SK-N-SH (cell line): ENCODE measurements around the gene DCST1. TPM values are rescaled to one million over a fixed set of nuclear protein-coding genes. Genes with fewer than 3 reads are reported as not detected.

Source experiments
- CTCF ChIA-PET: fragments of 300-600, 350-600 bp; formaldehyde crosslinking; extraction: SDS; loops from one replicate; lab custom pipeline; 2021; lab: Yijun Ruan, JAX
- POLR2A ChIA-PET: fragments of 350-600 bp; sonication (Branson Sonifier 250); formaldehyde crosslinking; extraction: SDS; loops from one replicate; lab custom pipeline; 2020; ENCODE audit warnings: antibody characterized with exemption, inconsistent platforms; lab: Yijun Ruan, JAX
- DNase-seq: peaks from one replicate; pipeline ENCODE4 v3.0.0; 2012
- H2AFZ ChIP-seq: fragments of 200-600 bp; sonication (generic); 2 replicates; pipeline ENCODE4 v1.8.1; 2016; ENCODE audit warnings: antibody characterized with exemption, mild to moderate bottlenecking, low read depth
- H3F3A ChIP-seq: fragments of 200-600 bp; sonication (generic); replicated peaks from 2 replicates; pipeline ENCODE3; 2016; ENCODE audit warnings: antibody characterized with exemption, mild to moderate bottlenecking; ENCODE audit not compliant: insufficient read depth
- H3K27ac ChIP-seq, 2 experiments: fragments of 200-500 bp in 1 of 2; fragments of 200-600 bp in 1 of 2; sonication (Bioruptor generic) in 1 of 2; sonication (generic), shearing (Covaris generic) in 1 of 2; 2 replicates each; pipeline versions ENCODE4 v1.5.1 to v1.6.1; 2014 to 2016; ENCODE audit warnings: low read depth in 2 of 2, inconsistent platforms in 1 of 2, low read length in 1 of 2, mild to moderate bottlenecking in 1 of 2, mixed read lengths in 1 of 2
- H3K27me3 ChIP-seq: fragments of 200-600 bp; sonication (generic), shearing (Covaris generic); 2 replicates; pipeline ENCODE4 v1.6.1; 2016; ENCODE audit warnings: mixed run types; ENCODE audit not compliant: insufficient read depth
- H3K36me3 ChIP-seq, 2 experiments: fragments of 200-500 bp in 1 of 2; fragments of 200-600 bp in 1 of 2; sonication (Bioruptor generic) in 1 of 2; sonication (generic) in 1 of 2; replicated peaks in 1 of 2; 2 replicates each; pipeline versions ENCODE3 to v1.5.1; 2014 to 2016; ENCODE audit warnings: low read length in 1 of 2, mild to moderate bottlenecking in 1 of 2; ENCODE audit not compliant: insufficient read depth in 2 of 2, control insufficient read depth in 1 of 2
- H3K4me1 ChIP-seq, 2 experiments: fragments of 200-500 bp in 1 of 2; fragments of 200-600 bp in 1 of 2; sonication (Bioruptor generic) in 1 of 2; sonication (generic), shearing (Covaris generic) in 1 of 2; 2 replicates each; pipeline versions ENCODE4 v1.5.1 to v1.6.1; 2014 to 2016; ENCODE audit warnings: low read depth in 1 of 2, low read length in 1 of 2, mixed run types in 1 of 2; ENCODE audit not compliant: insufficient read depth in 2 of 2, control insufficient read depth in 1 of 2
- H3K4me2 ChIP-seq: fragments of 200-600 bp; sonication (generic), shearing (Covaris generic); 2 replicates; pipeline ENCODE4 v1.6.1; 2017; ENCODE audit warnings: mixed run types
- H3K4me3 ChIP-seq, 2 experiments: fragments of 200-500 bp in 1 of 2; fragments of 200-600 bp in 1 of 2; sonication (Bioruptor generic) in 1 of 2; sonication (generic), shearing (Covaris generic) in 1 of 2; 2 replicates each; pipeline versions ENCODE4 v1.5.1 to v1.8.1; 2014 to 2016; ENCODE audit warnings: low read depth in 2 of 2, inconsistent platforms in 1 of 2, low read length in 1 of 2, mild to moderate bottlenecking in 1 of 2, mixed read lengths in 1 of 2, moderate library complexity in 1 of 2
- H3K79me2 ChIP-seq: fragments of 200-600 bp; sonication (generic); 2 replicates; pipeline ENCODE4 v1.8.1; 2017; ENCODE audit warnings: mild to moderate bottlenecking; ENCODE audit not compliant: insufficient read depth
- H3K9ac ChIP-seq: fragments of 200-600 bp; sonication (generic); 2 replicates; pipeline ENCODE4 v1.6.1; 2017; ENCODE audit warnings: mixed run types
- H3K9me2 ChIP-seq: fragments of 200-600 bp; sonication (generic); 2 replicates; pipeline ENCODE4 v1.6.1; 2017; ENCODE audit warnings: mixed run types
- H3K9me3 ChIP-seq: fragments of 200-600 bp; sonication (generic); 2 replicates; pipeline ENCODE4 v1.6.1; 2017; ENCODE audit warnings: mixed run types, mild to moderate bottlenecking, moderate library complexity
- H4K20me1 ChIP-seq: fragments of 200-600 bp; sonication (generic); 2 replicates; pipeline ENCODE4 v1.6.1; 2017; ENCODE audit warnings: mild to moderate bottlenecking, mixed run types; ENCODE audit not compliant: insufficient read depth
- CHD2 ChIP-seq: fragments of 150-350 bp; IDR thresholded peaks from 2 replicates; pipeline ENCODE4 v1.6.1; 2018; ENCODE audit warnings: low read length; ENCODE audit not compliant: partially characterized antibody
- CTCF ChIP-seq: fragments of 200-600 bp; sonication (generic); IDR thresholded peaks from 2 replicates; pipeline ENCODE4 v1.6.1; 2017; ENCODE audit warnings: antibody characterized with exemption, mild to moderate bottlenecking, moderate library complexity
- ELF1 ChIP-seq: IDR thresholded peaks from 2 replicates; pipeline ENCODE4 v1.4.0; 2012
- FOXM1 ChIP-seq: IDR thresholded peaks from 2 replicates; pipeline ENCODE4 v1.4.0; 2012; ENCODE audit warnings: low read depth, mild to moderate bottlenecking
- JUND ChIP-seq: IDR thresholded peaks from 2 replicates; pipeline ENCODE4 v1.4.0; 2012
- MEF2A ChIP-seq: IDR thresholded peaks from 2 replicates; pipeline ENCODE4 v1.4.0; 2012; ENCODE audit warnings: low read depth, borderline replicate concordance
- NRF1 ChIP-seq: IDR thresholded peaks from 2 replicates; pipeline ENCODE4 v1.6.1; 2012; ENCODE audit warnings: low read depth, mild to moderate bottlenecking, low read length
- RAD21 ChIP-seq: IDR thresholded peaks from 2 replicates; pipeline ENCODE4 v1.6.1; 2012; ENCODE audit warnings: mild to moderate bottlenecking, low read length
- RXRA ChIP-seq: IDR thresholded peaks from 2 replicates; pipeline ENCODE4 v1.4.0; 2012; ENCODE audit warnings: low read depth, mild to moderate bottlenecking, borderline replicate concordance
- SIN3A ChIP-seq: IDR thresholded peaks from 2 replicates; pipeline ENCODE4 v1.6.1; 2012; ENCODE audit warnings: low read depth, mild to moderate bottlenecking, low read length, moderate library complexity, borderline replicate concordance
- TAF1 ChIP-seq: IDR thresholded peaks from 2 replicates; pipeline ENCODE4 v1.6.1; 2012; ENCODE audit warnings: low read depth, mild to moderate bottlenecking, low read length, moderate library complexity, borderline replicate concordance
- WGBS: methylation state at CpG from one replicate; pipeline ENCODE4 v1.1.6; 2017; ENCODE audit warnings: low lambda C conversion rate; 5-methylcytosine and 5-hydroxymethylcytosine counted together
- polyA plus RNA-seq, 3 experiments: library from polyadenylated mRNA; depleted of rRNA; stranded (reverse); fragments of >200 nt; gene quantifications; 2 replicates each; pipeline ENCODE4 v1.2.3, GENCODE V29; 2012
- TF ChIP-seq, protein P1 (sequence below): IDR thresholded peaks from 2 replicates; pipeline ENCODE4 v1.4.0; 2012; ENCODE audit warnings: low read depth, borderline replicate concordance
- TF ChIP-seq, protein P2 (sequence below): IDR thresholded peaks from 2 replicates; pipeline ENCODE4 v1.6.1; 2012; ENCODE audit warnings: mild to moderate bottlenecking, low read depth, low read length, moderate library complexity
- TF ChIP-seq, protein P3 (sequence below): fragments of 150-350 bp; IDR thresholded peaks from 2 replicates; pipeline ENCODE4 v1.6.1; 2017; ENCODE audit warnings: antibody characterized with exemption, low read length, low read depth, borderline replicate concordance

The DCST1 gene
- polyA plus RNA-seq, 1 of the 3 experiments (the other 2 are of a cell fraction): not detected

GRCh38 chr1:155001675-155002463, 31.8 kb upstream of the DCST1 start (continued):
- TF ChIP-seq, protein P1, sequence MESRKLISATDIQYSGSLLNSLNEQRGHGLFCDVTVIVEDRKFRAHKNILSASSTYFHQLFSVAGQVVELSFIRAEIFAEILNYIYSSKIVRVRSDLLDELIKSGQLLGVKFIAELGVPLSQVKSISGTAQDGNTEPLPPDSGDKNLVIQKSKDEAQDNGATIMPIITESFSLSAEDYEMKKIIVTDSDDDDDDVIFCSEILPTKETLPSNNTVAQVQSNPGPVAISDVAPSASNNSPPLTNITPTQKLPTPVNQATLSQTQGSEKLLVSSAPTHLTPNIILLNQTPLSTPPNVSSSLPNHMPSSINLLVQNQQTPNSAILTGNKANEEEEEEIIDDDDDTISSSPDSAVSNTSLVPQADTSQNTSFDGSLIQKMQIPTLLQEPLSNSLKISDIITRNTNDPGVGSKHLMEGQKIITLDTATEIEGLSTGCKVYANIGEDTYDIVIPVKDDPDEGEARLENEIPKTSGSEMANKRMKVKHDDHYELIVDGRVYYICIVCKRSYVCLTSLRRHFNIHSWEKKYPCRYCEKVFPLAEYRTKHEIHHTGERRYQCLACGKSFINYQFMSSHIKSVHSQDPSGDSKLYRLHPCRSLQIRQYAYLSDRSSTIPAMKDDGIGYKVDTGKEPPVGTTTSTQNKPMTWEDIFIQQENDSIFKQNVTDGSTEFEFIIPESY: no peak
- no peak for TF ChIP-seq MEF2A
- TF ChIP-seq RXRA: no peak
- TF ChIP-seq TAF1: peak; percentile 50; the same call in 1 of the 2 replicates
- TF ChIP-seq NRF1: no peak
- peak; percentile 69 for TF ChIP-seq CTCF
- TF ChIP-seq FOXM1: no peak
- peak; percentile 21; the same call in 1 of the 2 replicates for TF ChIP-seq SIN3A

- POLR2A ChIA-PET: no interaction called here
- H3K27me3 ChIP-seq: no peaks in the 10 kb centered on the region
- H3K79me2 ChIP-seq: peaks cover 37% of the 10 kb centered on the region
- peaks cover 27% of the 10 kb centered on the region for H3F3A ChIP-seq
- H3K9me3 ChIP-seq: no peaks in the 10 kb centered on the region
- DNase-seq: no peak
- peaks cover 0 to 5% of the 10 kb centered on the region in 2 experiments for H3K36me3 ChIP-seq
- no peak for TF ChIP-seq ELF1
- TF ChIP-seq JUND: no peak
- TF ChIP-seq NRF1: no peak
- TF ChIP-seq SIN3A: no peak
- no peak for TF ChIP-seq RAD21
- no peak for TF ChIP-seq CHD2
- TF ChIP-seq, protein P2, sequence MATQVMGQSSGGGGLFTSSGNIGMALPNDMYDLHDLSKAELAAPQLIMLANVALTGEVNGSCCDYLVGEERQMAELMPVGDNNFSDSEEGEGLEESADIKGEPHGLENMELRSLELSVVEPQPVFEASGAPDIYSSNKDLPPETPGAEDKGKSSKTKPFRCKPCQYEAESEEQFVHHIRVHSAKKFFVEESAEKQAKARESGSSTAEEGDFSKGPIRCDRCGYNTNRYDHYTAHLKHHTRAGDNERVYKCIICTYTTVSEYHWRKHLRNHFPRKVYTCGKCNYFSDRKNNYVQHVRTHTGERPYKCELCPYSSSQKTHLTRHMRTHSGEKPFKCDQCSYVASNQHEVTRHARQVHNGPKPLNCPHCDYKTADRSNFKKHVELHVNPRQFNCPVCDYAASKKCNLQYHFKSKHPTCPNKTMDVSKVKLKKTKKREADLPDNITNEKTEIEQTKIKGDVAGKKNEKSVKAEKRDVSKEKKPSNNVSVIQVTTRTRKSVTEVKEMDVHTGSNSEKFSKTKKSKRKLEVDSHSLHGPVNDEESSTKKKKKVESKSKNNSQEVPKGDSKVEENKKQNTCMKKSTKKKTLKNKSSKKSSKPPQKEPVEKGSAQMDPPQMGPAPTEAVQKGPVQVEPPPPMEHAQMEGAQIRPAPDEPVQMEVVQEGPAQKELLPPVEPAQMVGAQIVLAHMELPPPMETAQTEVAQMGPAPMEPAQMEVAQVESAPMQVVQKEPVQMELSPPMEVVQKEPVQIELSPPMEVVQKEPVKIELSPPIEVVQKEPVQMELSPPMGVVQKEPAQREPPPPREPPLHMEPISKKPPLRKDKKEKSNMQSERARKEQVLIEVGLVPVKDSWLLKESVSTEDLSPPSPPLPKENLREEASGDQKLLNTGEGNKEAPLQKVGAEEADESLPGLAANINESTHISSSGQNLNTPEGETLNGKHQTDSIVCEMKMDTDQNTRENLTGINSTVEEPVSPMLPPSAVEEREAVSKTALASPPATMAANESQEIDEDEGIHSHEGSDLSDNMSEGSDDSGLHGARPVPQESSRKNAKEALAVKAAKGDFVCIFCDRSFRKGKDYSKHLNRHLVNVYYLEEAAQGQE: no peak
- TF ChIP-seq, protein P3, sequence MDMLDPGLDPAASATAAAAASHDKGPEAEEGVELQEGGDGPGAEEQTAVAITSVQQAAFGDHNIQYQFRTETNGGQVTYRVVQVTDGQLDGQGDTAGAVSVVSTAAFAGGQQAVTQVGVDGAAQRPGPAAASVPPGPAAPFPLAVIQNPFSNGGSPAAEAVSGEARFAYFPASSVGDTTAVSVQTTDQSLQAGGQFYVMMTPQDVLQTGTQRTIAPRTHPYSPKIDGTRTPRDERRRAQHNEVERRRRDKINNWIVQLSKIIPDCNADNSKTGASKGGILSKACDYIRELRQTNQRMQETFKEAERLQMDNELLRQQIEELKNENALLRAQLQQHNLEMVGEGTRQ: no peak
- no peak for TF ChIP-seq RXRA
- no peak for TF ChIP-seq TAF1
- peak within 1 kb of the TSS; percentile 86 for H3K9ac ChIP-seq
- WGBS: under 1% methylated on average over 20 of the region's 35 CpGs
- H3K9me2 ChIP-seq: no peaks in the 10 kb centered on the region
- peak within 1 kb of the TSS; percentile 70; the same call in 1 of the 2 replicates for H2AFZ ChIP-seq
- H3K4me1 ChIP-seq: peaks cover 19 to 33% of the 10 kb centered on the region in 2 experiments
- CTCF ChIA-PET: interaction anchor here (1.4 to 14.0 kb wide), 8 partner anchors 12 to 89 kb away, joined by 4 to 640 read pairs (median 10); partner anchors contain the start of genes CKS1B, FLAD1, PBXIP1 and PYGO2
- peak within 1 kb of the TSS; percentile 79 to 95 for H3K4me3 ChIP-seq
- H3K4me2 ChIP-seq: peak within 1 kb of the TSS; percentile 100
- H3K27ac ChIP-seq: peak within 1 kb of the TSS; percentile 92 to 96
- no peaks in the 10 kb centered on the region; the same call in 1 of the 2 replicates for H4K20me1 ChIP-seq
These were observed 31.0 kb upstream of the DCST1 start, which contains the start of gene ZBTB7B for GRCh38 chr1:155002464-155003226. TSS of gene ZBTB7B (plus strand) at chr1:155002802. CDS start at chr1:155014661, 11,859 bp downstream.
